IMR-90 (cell line): ENCODE measurements around the gene SLC9C2. TPM values are rescaled to one million over a fixed set of nuclear protein-coding genes. Genes with fewer than 3 reads are reported as not detected.
"Not testable (repeated sequence)": the region's sequence is repeated elsewhere in the genome, so short reads cannot be mapped to it uniquely, and the experiment has no call there.

ENCODE experiments used
- ATAC-seq: fragments of 200-7000 bp; cut with Tn5 transposase; 2 replicates; pipeline ENCODE4 v1.9.1; 2020; ENCODE audit warnings: low read depth, mild to moderate bottlenecking, moderate library complexity
- BruUV-seq: library from RNA; stranded (reverse); fragments of 400-500 nt; replicated peaks from 2 replicates; lab custom pipeline; 2021; lab: Mats Ljungman, UMichigan
- CTCF ChIA-PET: fragments of 300-600 bp; formaldehyde crosslinking; extraction: SDS; loops from one replicate; lab custom pipeline; 2021; ENCODE audit warnings: antibody characterized with exemption; lab: Yijun Ruan, JAX
- POLR2A ChIA-PET: fragments of 300-600 bp; sonication (Branson Sonifier 250); formaldehyde crosslinking; loops from one replicate; lab custom pipeline; 2022; ENCODE audit warnings: antibody characterized with exemption; ENCODE audit not compliant: unreplicated experiment; lab: Charles Lee
- DNase-seq: peaks from one replicate; pipeline ENCODE4 v3.0.0; 2013
- H2AFZ ChIP-seq: replicated peaks from 2 replicates; pipeline ENCODE3; 2013; ENCODE audit warnings: low read length, mild to moderate bottlenecking; ENCODE audit not compliant: poor library complexity
- H2AK5ac ChIP-seq: 2 replicates; pipeline ENCODE4 v1.6.1; 2013; ENCODE audit warnings: low read depth, low read length, inconsistent platforms
- H2AK9ac ChIP-seq: replicated peaks from 2 replicates; pipeline ENCODE3; 2013; ENCODE audit warnings: mild to moderate bottlenecking, low read depth, low read length, moderate library complexity; ENCODE audit not compliant: poor library complexity
- H2BK120ac ChIP-seq: 2 replicates; pipeline ENCODE4 v1.6.1; 2013; ENCODE audit warnings: low read depth, low read length, inconsistent platforms
- H2BK15ac ChIP-seq: 3 replicates; pipeline ENCODE4 v1.6.1; 2013; ENCODE audit warnings: low read depth, low read length, inconsistent platforms
- H2BK20ac ChIP-seq: 2 replicates; pipeline ENCODE4 v1.6.1; 2013; ENCODE audit warnings: low read depth, mild to moderate bottlenecking, inconsistent platforms, low read length, moderate library complexity
- H2BK5ac ChIP-seq: 2 replicates; pipeline ENCODE4 v1.6.1; 2013; ENCODE audit warnings: mild to moderate bottlenecking, low read depth, low read length, inconsistent platforms; ENCODE audit not compliant: poor library complexity, severe bottlenecking
- H3K14ac ChIP-seq: replicated peaks from 2 replicates; pipeline ENCODE4 v1.6.1; 2013; ENCODE audit warnings: low read depth, low read length, inconsistent platforms
- H3K18ac ChIP-seq: 2 replicates; pipeline ENCODE4 v1.6.1; 2013; ENCODE audit warnings: low read depth, low read length, control low read depth
- H3K23ac ChIP-seq: 2 replicates; pipeline ENCODE4 v1.6.1; 2013; ENCODE audit warnings: low read depth, low read length, inconsistent platforms
- H3K27ac ChIP-seq: 2 replicates; pipeline ENCODE4 v1.5.1; 2013; ENCODE audit warnings: mild to moderate bottlenecking, control low read depth, low read length; ENCODE audit not compliant: insufficient read depth
- H3K27me3 ChIP-seq: 2 replicates; pipeline ENCODE4 v1.6.1; 2013; ENCODE audit warnings: low read length; ENCODE audit not compliant: control insufficient read depth, insufficient read depth
- H3K36me3 ChIP-seq: 2 replicates; pipeline ENCODE4 v1.6.1; 2013; ENCODE audit warnings: low read length, mixed read lengths; ENCODE audit not compliant: control insufficient read depth, insufficient read depth
- H3K4ac ChIP-seq: 2 replicates; pipeline ENCODE4 v1.6.1; 2013; ENCODE audit warnings: low read depth, low read length, inconsistent platforms
- H3K4me1 ChIP-seq: 2 replicates; pipeline ENCODE4 v1.6.1; 2013; ENCODE audit warnings: low read length, mixed read lengths; ENCODE audit not compliant: control insufficient read depth, insufficient read depth
- H3K4me2 ChIP-seq: 2 replicates; pipeline ENCODE4 v1.6.1; 2013; ENCODE audit warnings: low read depth, mild to moderate bottlenecking, control low read depth, low read length, moderate library complexity
- H3K4me3 ChIP-seq: 2 replicates; pipeline ENCODE4 v1.5.1; 2013; ENCODE audit warnings: low read depth, mild to moderate bottlenecking, control low read depth, low read length, moderate library complexity; ENCODE audit not compliant: insufficient read depth
- H3K56ac ChIP-seq: 2 replicates; pipeline ENCODE4 v1.6.1; 2013; ENCODE audit warnings: low read length, inconsistent platforms; ENCODE audit not compliant: insufficient read depth; ENCODE audit errors: extremely low read depth
- H3K79me1 ChIP-seq, 2 experiments: 2 replicates each; pipeline ENCODE4 v1.6.1; 2013; ENCODE audit warnings: low read length in 2 of 2, inconsistent platforms in 1 of 2, low read depth in 1 of 2
- H3K9ac ChIP-seq: 2 replicates; pipeline ENCODE4 v1.6.1; 2013; ENCODE audit warnings: low read depth, low read length, control low read depth
- H3K9me1 ChIP-seq: 2 replicates; pipeline ENCODE4 v1.6.1; 2013; ENCODE audit warnings: low read length, inconsistent platforms; ENCODE audit not compliant: insufficient read depth
- H3K9me3 ChIP-seq: 2 replicates; pipeline ENCODE4 v1.6.1; 2013; ENCODE audit warnings: low read length; ENCODE audit not compliant: control insufficient read depth, insufficient read depth
- H4K20me1 ChIP-seq: 2 replicates; pipeline ENCODE4 v1.6.1; 2013; ENCODE audit warnings: low read length, inconsistent platforms; ENCODE audit not compliant: insufficient read depth
- H4K5ac ChIP-seq: 2 replicates; pipeline ENCODE4 v1.6.1; 2013; ENCODE audit warnings: mild to moderate bottlenecking, low read depth, low read length, control low read depth
- H4K8ac ChIP-seq, 2 experiments: 2 replicates each; pipeline ENCODE4 v1.6.1; 2013; ENCODE audit warnings: low read depth in 2 of 2, low read length in 2 of 2, control low read depth in 1 of 2, inconsistent platforms in 1 of 2
- H4K91ac ChIP-seq: 2 replicates; pipeline ENCODE4 v1.6.1; 2013; ENCODE audit warnings: low read depth, low read length, inconsistent platforms; ENCODE audit not compliant: insufficient read depth
- CTCF ChIP-seq: conservative IDR thresholded peaks from 2 replicates; pipeline ENCODE4 v1.5.1; 2012; ENCODE audit warnings: mild to moderate bottlenecking, low read depth, low read length, improper control_type of control experiment
- MAFK ChIP-seq: IDR thresholded peaks from 2 replicates; pipeline ENCODE4 v1.6.1; 2012; ENCODE audit warnings: low read depth, low read length, improper control_type of control experiment
- RAD21 ChIP-seq: IDR thresholded peaks from 2 replicates; pipeline ENCODE4 v1.6.1; 2012; ENCODE audit warnings: low read length, improper control_type of control experiment
- WGBS, 2 experiments: methylation state at CpG; one replicate each; pipeline versions ENCODE4 v1.1.5 to v1.1.7; 2013; ENCODE audit warnings: missing lambda C conversion rate in 2 of 2; ENCODE audit not compliant: insufficient read length in 1 of 2; ENCODE audit errors: extremely low coverage in 2 of 2; 5-methylcytosine and 5-hydroxymethylcytosine counted together
- dilution Hi-C: fragments of 300-500 bp; cut with HindIII; formaldehyde crosslinking; loops from one replicate; pipeline ENCODE4 v1.14.3; 2018; ENCODE audit warnings: low sequenced_read_pairs; ENCODE audit not compliant: unreplicated experiment
- in situ Hi-C: fragments of 300-500 bp; cut with MboI; formaldehyde crosslinking; loops from 3 replicates; pipeline ENCODE4 v1.14.3; 2019; ENCODE audit warnings: low sequenced_read_pairs, inconsistent platforms, mixed read lengths
- intact Hi-C: fragments of 100-400 bp; cut with micrococcal nuclease; formaldehyde crosslinking; loops from 2 replicates; pipeline ENCODE4 v1.10.0; 2022
- polyA plus RNA-seq, 3 experiments: library from polyadenylated mRNA; depleted of rRNA; stranded (reverse); fragments of >200 nt; gene quantifications; 2 replicates each; pipeline ENCODE4 v1.2.3, GENCODE V29; 2012; ENCODE audit warnings: low replicate concordance in 1 of 3
- total RNA-seq: library from RNA; depleted of rRNA; stranded (reverse); fragments of >200 nt; gene quantifications from 2 replicates; pipeline ENCODE4 v1.2.3, GENCODE V29; 2012

The SLC9C2 gene
- total and polyA plus RNA-seq, 2 of the 4 experiments (the other 2 are of a cell fraction) = not detected

- no peak overlapping the region for H2AK5ac ChIP-seq
- ChIA-PET POLR2A (no interaction called here), CTCF (no interaction called here)
- no peak overlapping the region for H2AK9ac ChIP-seq
- no peak overlapping the region for H2BK120ac ChIP-seq
- dilution Hi-C loops (no loop called here), in situ Hi-C loops (no loop called here), intact Hi-C loops (no loop called here)
- WGBS, 2 experiments = no CpG with 5 or more reads among the region's 4 CpGs
- H2AFZ ChIP-seq = no peak overlapping the region
- H3K4me1 ChIP-seq = no peaks in the 10 kb centered on the region
- peak; percentile 40 for TF ChIP-seq CTCF
- TF ChIP-seq MAFK = no peak
- TF ChIP-seq RAD21 = peak; percentile 47
- no peak overlapping the region for H2BK20ac ChIP-seq
- no peak overlapping the region for H3K4me2 ChIP-seq
- H3K23ac ChIP-seq = no peak overlapping the region; the same call in 1 of the 2 replicates
- no peak overlapping the region for H2BK5ac ChIP-seq
- no peaks in the 10 kb centered on the region for H3K27me3 ChIP-seq
- H4K91ac ChIP-seq = no peak overlapping the region
- DNase-seq = peak; percentile 84
- H3K56ac ChIP-seq = no peak overlapping the region
- H3K36me3 ChIP-seq = no peaks in the 10 kb centered on the region
- H3K4ac ChIP-seq = no peak overlapping the region
- H3K4me3 ChIP-seq = no peak overlapping the region
- no TSS peak for BruUV-seq
- ATAC-seq = peak; percentile 91
- H3K27ac ChIP-seq = no peak overlapping the region
- peaks cover 10 to 20% of the 10 kb centered on the region in 2 experiments for H3K79me1 ChIP-seq
- no peak overlapping the region for H3K18ac ChIP-seq
- no peak overlapping the region for H2BK15ac ChIP-seq
- H3K9ac ChIP-seq = no peak overlapping the region
- H3K9me1 ChIP-seq = no peaks in the 10 kb centered on the region
- no peaks in the 10 kb centered on the region for H4K20me1 ChIP-seq
- H3K9me3 ChIP-seq = peaks cover 5% of the 10 kb centered on the region; the same call in 1 of the 2 replicates
- H3K14ac ChIP-seq = no peak overlapping the region
- no peak overlapping the region for H4K8ac ChIP-seq
- H4K5ac ChIP-seq = no peak overlapping the region
These were observed 135.4 kb downstream of the SLC9C2 start for GRCh38 chr1:173467426-173467825.

- BruUV-seq = not testable (repeated sequence)
These were observed 138.7 kb downstream of the SLC9C2 start for GRCh38 chr1:173464185-173464584.

More at GRCh38 chr1:173464185-173464584, 138.7 kb downstream of the SLC9C2 start:
- H2BK20ac ChIP-seq, H2BK120ac ChIP-seq, H4K20me1 ChIP-seq, H2BK15ac ChIP-seq, H2AK5ac ChIP-seq, dilution Hi-C loops, H3K23ac ChIP-seq, H4K8ac ChIP-seq, H3K27ac ChIP-seq, H3K4me2 ChIP-seq, H3K56ac ChIP-seq, DNase-seq, H4K91ac ChIP-seq, intact Hi-C loops, ATAC-seq, CTCF ChIA-PET, in situ Hi-C loops, H3K9ac ChIP-seq, H3K9me1 ChIP-seq, H3K4me3 ChIP-seq, POLR2A ChIA-PET, H3K14ac ChIP-seq, H3K27me3 ChIP-seq, H3K4ac ChIP-seq, H2AFZ ChIP-seq, H4K5ac ChIP-seq, H2AK9ac ChIP-seq, H3K4me1 ChIP-seq, H2BK5ac ChIP-seq, H3K18ac ChIP-seq, H3K9me3 ChIP-seq: not testable (repeated sequence)
- Histone ChIP-seq H3K36me3 (peaks cover 11% of the 10 kb centered on the region), H3K79me1 (peaks cover 10 to 14% of the 10 kb centered on the region in 2 experiments; a peak in 3 of 4 replicates)
- WGBS, 2 experiments = 61% methylated on average over 2 of the region's 2 CpGs; no CpG with 5 or more reads in 1 of the 2 experiments
